Islet of Langerhans (tissue), 1 donor: Measurements from ENCODE around the gene PRR14L.

Experiments used
- FAIRE-seq: peaks from one replicate; lab custom pipeline; 2011; peaks lifted over from hg19 to GRCh38; lab: Jason Lieb, UNC

The PRR14L gene

GRCh38 chr22:31637891-31638618 lies 111.9 kb downstream of the PRR14L start:
- no peak for FAIRE-seq

GRCh38 chr22:31637447-31637890 lies 112.5 kb downstream of the PRR14L start:
- FAIRE-seq, result no peak

GRCh38 chr22:31635638-31636306 lies 114.2 kb downstream of the PRR14L start:
- no peak for FAIRE-seq

- no peak for FAIRE-seq
Measured at GRCh38 chr22:31631436-31631835, 118.5 kb downstream of the PRR14L start.
